SK-N-SH (cell line): Measurements from ENCODE around the gene ABCG4. TPM values are rescaled to one million over a fixed set of nuclear protein-coding genes. Genes with fewer than 3 reads are reported as not detected.
A peak's percentile ranks its signal among the peaks of the same experiment; 100 is the strongest.

Experiments
- CTCF ChIA-PET: fragments of 300-600, 350-600 bp; formaldehyde crosslinking; extraction: SDS; loops from one replicate; lab custom pipeline; 2021; lab: Yijun Ruan, JAX
- POLR2A ChIA-PET: fragments of 350-600 bp; sonication (Branson Sonifier 250); formaldehyde crosslinking; extraction: SDS; loops from one replicate; lab custom pipeline; 2020; ENCODE audit warnings: antibody characterized with exemption, inconsistent platforms; lab: Yijun Ruan, JAX
- DNase-seq: peaks from one replicate; pipeline ENCODE4 v3.0.0; 2012
- H2AFZ ChIP-seq: fragments of 200-600 bp; sonication (generic); 2 replicates; pipeline ENCODE4 v1.8.1; 2016; ENCODE audit warnings: antibody characterized with exemption, mild to moderate bottlenecking, low read depth
- H3F3A ChIP-seq: fragments of 200-600 bp; sonication (generic); replicated peaks from 2 replicates; pipeline ENCODE3; 2016; ENCODE audit warnings: antibody characterized with exemption, mild to moderate bottlenecking; ENCODE audit not compliant: insufficient read depth
- H3K27ac ChIP-seq, 2 experiments: fragments of 200-500 bp in 1 of 2; fragments of 200-600 bp in 1 of 2; sonication (Bioruptor generic) in 1 of 2; sonication (generic), shearing (Covaris generic) in 1 of 2; 2 replicates each; pipeline versions ENCODE4 v1.5.1 to v1.6.1; 2014 to 2016; ENCODE audit warnings: low read depth in 2 of 2, inconsistent platforms in 1 of 2, low read length in 1 of 2, mild to moderate bottlenecking in 1 of 2, mixed read lengths in 1 of 2
- H3K27me3 ChIP-seq: fragments of 200-600 bp; sonication (generic), shearing (Covaris generic); 2 replicates; pipeline ENCODE4 v1.6.1; 2016; ENCODE audit warnings: mixed run types; ENCODE audit not compliant: insufficient read depth
- H3K36me3 ChIP-seq, 2 experiments: fragments of 200-500 bp in 1 of 2; fragments of 200-600 bp in 1 of 2; sonication (Bioruptor generic) in 1 of 2; sonication (generic) in 1 of 2; replicated peaks in 1 of 2; 2 replicates each; pipeline versions ENCODE3 to v1.5.1; 2014 to 2016; ENCODE audit warnings: low read length in 1 of 2, mild to moderate bottlenecking in 1 of 2; ENCODE audit not compliant: insufficient read depth in 2 of 2, control insufficient read depth in 1 of 2
- H3K4me1 ChIP-seq, 2 experiments: fragments of 200-500 bp in 1 of 2; fragments of 200-600 bp in 1 of 2; sonication (Bioruptor generic) in 1 of 2; sonication (generic), shearing (Covaris generic) in 1 of 2; 2 replicates each; pipeline versions ENCODE4 v1.5.1 to v1.6.1; 2014 to 2016; ENCODE audit warnings: low read depth in 1 of 2, low read length in 1 of 2, mixed run types in 1 of 2; ENCODE audit not compliant: insufficient read depth in 2 of 2, control insufficient read depth in 1 of 2
- H3K4me2 ChIP-seq: fragments of 200-600 bp; sonication (generic), shearing (Covaris generic); 2 replicates; pipeline ENCODE4 v1.6.1; 2017; ENCODE audit warnings: mixed run types
- H3K4me3 ChIP-seq, 2 experiments: fragments of 200-500 bp in 1 of 2; fragments of 200-600 bp in 1 of 2; sonication (Bioruptor generic) in 1 of 2; sonication (generic), shearing (Covaris generic) in 1 of 2; 2 replicates each; pipeline versions ENCODE4 v1.5.1 to v1.8.1; 2014 to 2016; ENCODE audit warnings: low read depth in 2 of 2, inconsistent platforms in 1 of 2, low read length in 1 of 2, mild to moderate bottlenecking in 1 of 2, mixed read lengths in 1 of 2, moderate library complexity in 1 of 2
- H3K79me2 ChIP-seq: fragments of 200-600 bp; sonication (generic); 2 replicates; pipeline ENCODE4 v1.8.1; 2017; ENCODE audit warnings: mild to moderate bottlenecking; ENCODE audit not compliant: insufficient read depth
- H3K9ac ChIP-seq: fragments of 200-600 bp; sonication (generic); 2 replicates; pipeline ENCODE4 v1.6.1; 2017; ENCODE audit warnings: mixed run types
- H3K9me2 ChIP-seq: fragments of 200-600 bp; sonication (generic); 2 replicates; pipeline ENCODE4 v1.6.1; 2017; ENCODE audit warnings: mixed run types
- H3K9me3 ChIP-seq: fragments of 200-600 bp; sonication (generic); 2 replicates; pipeline ENCODE4 v1.6.1; 2017; ENCODE audit warnings: mixed run types, mild to moderate bottlenecking, moderate library complexity
- H4K20me1 ChIP-seq: fragments of 200-600 bp; sonication (generic); 2 replicates; pipeline ENCODE4 v1.6.1; 2017; ENCODE audit warnings: mild to moderate bottlenecking, mixed run types; ENCODE audit not compliant: insufficient read depth
- ELF1 ChIP-seq: IDR thresholded peaks from 2 replicates; pipeline ENCODE4 v1.4.0; 2012
- EP300 ChIP-seq, 2 experiments: IDR thresholded peaks; 2 replicates each; pipeline versions ENCODE4 v1.4.0 to v1.6.1; 2012; ENCODE audit warnings: borderline replicate concordance in 1 of 2, low read depth in 1 of 2, low read length in 1 of 2
- FOSL2 ChIP-seq: IDR thresholded peaks from 2 replicates; pipeline ENCODE4 v1.4.0; 2012; ENCODE audit warnings: low read depth, mild to moderate bottlenecking, moderate library complexity, borderline replicate concordance
- GABPA ChIP-seq: IDR thresholded peaks from 2 replicates; pipeline ENCODE4 v1.4.0; 2012; ENCODE audit warnings: low read depth, mild to moderate bottlenecking
- MEF2A ChIP-seq: IDR thresholded peaks from 2 replicates; pipeline ENCODE4 v1.4.0; 2012; ENCODE audit warnings: low read depth, borderline replicate concordance
- RXRA ChIP-seq: IDR thresholded peaks from 2 replicates; pipeline ENCODE4 v1.4.0; 2012; ENCODE audit warnings: low read depth, mild to moderate bottlenecking, borderline replicate concordance
- TAF1 ChIP-seq: IDR thresholded peaks from 2 replicates; pipeline ENCODE4 v1.6.1; 2012; ENCODE audit warnings: low read depth, mild to moderate bottlenecking, low read length, moderate library complexity, borderline replicate concordance
- ZBTB33 ChIP-seq: IDR thresholded peaks from 2 replicates; pipeline ENCODE4 v1.4.0; 2012; ENCODE audit warnings: low read depth, borderline replicate concordance
- WGBS: methylation state at CpG from one replicate; pipeline ENCODE4 v1.1.6; 2017; ENCODE audit warnings: low lambda C conversion rate; 5-methylcytosine and 5-hydroxymethylcytosine counted together
- polyA plus RNA-seq, 3 experiments: library from polyadenylated mRNA; depleted of rRNA; stranded (reverse); fragments of >200 nt; gene quantifications; 2 replicates each; pipeline ENCODE4 v1.2.3, GENCODE V29; 2012

The ABCG4 gene
- 0.50 and 0.72 TPM in 2 replicates for polyA plus RNA-seq (2012; rRNA removed)
- polyA plus RNA-seq (2012; cell fraction: cytosol; rRNA removed), result 0.27 and 0.38 TPM in 2 replicates
- polyA plus RNA-seq (2012; cell fraction: nucleus; rRNA removed), result 2.5 and 3.0 TPM in 2 replicates

- H3K9me3 ChIP-seq, result no peaks in the 10 kb centered on the region
- CTCF ChIA-PET, result interaction anchor here (0.9 to 8.9 kb wide), 10 partner anchors 8 to 172 kb away, joined by 3 to 48 read pairs (median 4); partner anchors contain the start of genes C2CD2L and DPAGT1
- H4K20me1 ChIP-seq, result no peaks in the 10 kb centered on the region
- peak within 1 kb of the TSS; percentile 91 for H3K4me2 ChIP-seq
- no peaks in the 10 kb centered on the region for H3F3A ChIP-seq
- peak within 1 kb of the TSS; percentile 90 for H2AFZ ChIP-seq
- H3K36me3 ChIP-seq, result no peaks in the 10 kb centered on the region
- peak within 1 kb of the TSS; percentile 67 to 73 for H3K4me3 ChIP-seq
- 3% methylated on average over 21 of the region's 73 CpGs for WGBS
- TF ChIP-seq FOSL2, result no peak
- TF ChIP-seq TAF1, result no peak
- no peak for TF ChIP-seq ZBTB33
- no peak for TF ChIP-seq ELF1
- no peak for TF ChIP-seq EP300 (IDR thresholded peaks at IDR 0.05; ENCODE audit: borderline replicate concordance in 1 of 2, low read depth in 1 of 2, low read length in 1 of 2)
- TF ChIP-seq RXRA, result no peak
- no peak for TF ChIP-seq GABPA
- no peak for TF ChIP-seq MEF2A
- H3K27me3 ChIP-seq, result no peaks in the 10 kb centered on the region
- peaks cover 0 to 13% of the 10 kb centered on the region in 2 experiments; a peak in 1 of 4 replicates for H3K4me1 ChIP-seq
- H3K9me2 ChIP-seq, result no peaks in the 10 kb centered on the region
- peak; percentile 82 for DNase-seq
- POLR2A ChIA-PET, result interaction anchor here (1.0 kb wide), 1 partner anchor 9 kb away, joined by 3 read pairs; no protein-coding TSS in a partner anchor
- H3K9ac ChIP-seq, result peak within 1 kb of the TSS; percentile 49; the same call in 1 of the 2 replicates
- H3K27ac ChIP-seq, result no peak within 1 kb of the TSS
- no peaks in the 10 kb centered on the region for H3K79me2 ChIP-seq
Observed at GRCh38 chr11:119149018-119149785, at the start of gene ABCG4. TSS of gene ABCG4 (plus strand) at chr11:119149052. CDS start at chr11:119149966, 914 bp downstream.

GRCh38 chr11:119099711-119100110 is 49.1 kb upstream of the ABCG4 start:
- ChIA-PET POLR2A (interaction anchor here (1.1 kb wide), 1 partner anchor 9 kb away, joined by 3 read pairs; no protein-coding TSS in a partner anchor), CTCF (interaction anchor here (0.6 to 1.8 kb wide), 9 partner anchors 14 to 216 kb away, joined by 3 to 8 read pairs (median 3); partner anchors contain the start of genes HYOU1 and VPS11)
- Histone ChIP-seq H3K4me3 (peak overlapping the region in 1 of 2 experiments; percentile 80; a peak in 1 of 4 replicates), H3K4me1 (peaks cover 13 to 18% of the 10 kb centered on the region in 2 experiments; a peak in 3 of 4 replicates), H3K27me3 (no peaks in the 10 kb centered on the region), H3K9me2 (no peaks in the 10 kb centered on the region), H3K79me2 (peaks cover 42% of the 10 kb centered on the region), H4K20me1 (no peaks in the 10 kb centered on the region), H3K36me3 (peaks cover 16 to 26% of the 10 kb centered on the region in 2 experiments), H3K27ac (no peak overlapping the region), H3F3A (peaks cover 44% of the 10 kb centered on the region), H2AFZ (no peak overlapping the region), H3K9ac (no peak overlapping the region), H3K9me3 (no peaks in the 10 kb centered on the region), H3K4me2 (peak overlapping the region; percentile 98; the same call in 1 of the 2 replicates)
- TF ChIP-seq FOSL2, result no peak
- no peak for TF ChIP-seq ELF1
- no peak for DNase-seq
- WGBS, result 93% methylated on average over 6 of the region's 6 CpGs
